HCT116 (cell line): ENCODE measurements around the gene CD99L2. TPM values are rescaled to one million over a fixed set of nuclear protein-coding genes. Genes with fewer than 3 reads are reported as not detected.

Experiments
- ATAC-seq: fragments of 200-7000 bp; cut with Tn5 transposase; 2 replicates; pipeline ENCODE4 v1.9.1; 2020; ENCODE audit warnings: mild to moderate bottlenecking, moderate library complexity
- BruUV-seq: library from RNA; stranded (reverse); fragments of 400-500 nt; replicated peaks from 2 replicates; lab custom pipeline; 2021; lab: Mats Ljungman, UMichigan
- CTCF ChIA-PET: fragments of 300-600 bp; sonication (Branson Sonifier 250); formaldehyde crosslinking; loops from one replicate; lab custom pipeline; 2021; ENCODE audit warnings: antibody characterized with exemption; lab: Charles Lee
- POLR2A ChIA-PET: fragments of 300-600, 350-600 bp; sonication (Branson Sonifier 250); formaldehyde crosslinking; loops from one replicate; lab custom pipeline; 2021; ENCODE audit warnings: antibody characterized with exemption; lab: Charles Lee
- RAD21 ChIA-PET, 2 experiments: fragments of 300-600 bp; sonication (Branson Sonifier 250); formaldehyde crosslinking; loops; one replicate each; lab custom pipeline; 2023; ENCODE audit warnings: low total read pairs in 2 of 2; ENCODE audit not compliant: uncharacterized antibody in 2 of 2, unreplicated experiment in 2 of 2, low non-redundant PET in 1 of 2; lab: Charles Lee
- DNase-seq: peaks from one replicate; pipeline ENCODE4 v3.0.0-alpha.2; 2010; ENCODE audit warnings: low read depth, low spot score
- H2AFZ ChIP-seq: fragments of 200-600 bp; shearing (Covaris generic), sonication (generic); 2 replicates; pipeline ENCODE4 v1.6.1; 2017; ENCODE audit warnings: low read depth, mixed run types, mixed read lengths, antibody characterized with exemption, low read length; ENCODE audit not compliant: poor library complexity, severe bottlenecking
- H3K27ac ChIP-seq: 2 replicates; pipeline ENCODE4 v1.5.1; 2012; ENCODE audit warnings: low read depth, low read length
- H3K27me3 ChIP-seq: fragments of 200-600 bp; sonication (generic); 2 replicates; pipeline ENCODE4 v1.6.1; 2016; ENCODE audit warnings: mixed run types, low read length, mixed read lengths; ENCODE audit not compliant: insufficient read depth
- H3K36me3 ChIP-seq, 2 experiments: fragments of 200-500 bp in 1 of 2; fragments of 200-600 bp in 1 of 2; sonication (Bioruptor generic) in 1 of 2; sonication (generic) in 1 of 2; 2 replicates each; pipeline versions ENCODE4 v1.5.1 to v1.6.1; 2014 to 2016; ENCODE audit warnings: low read length in 2 of 2, inconsistent platforms in 1 of 2, mixed read lengths in 1 of 2, mixed run types in 1 of 2; ENCODE audit not compliant: insufficient read depth in 2 of 2, control insufficient read depth in 1 of 2
- H3K4me1 ChIP-seq, 2 experiments: fragments of 200-600 bp in 1 of 2; sonication (generic) in 1 of 2; 2 replicates each; pipeline versions ENCODE4 v1.5.1 to v1.6.1; 2012 to 2017; ENCODE audit warnings: low read length in 2 of 2, inconsistent platforms in 1 of 2, mild to moderate bottlenecking in 1 of 2, mixed read lengths in 1 of 2, mixed run types in 1 of 2, moderate library complexity in 1 of 2; ENCODE audit not compliant: insufficient read depth in 2 of 2, control insufficient read depth in 1 of 2
- H3K4me2 ChIP-seq: fragments of 200-600 bp; sonication (generic); 2 replicates; pipeline ENCODE4 v1.6.1; 2017; ENCODE audit warnings: mixed run types, low read length, mixed read lengths
- H3K4me3 ChIP-seq, 2 experiments: fragments of 200-600 bp in 1 of 2; sonication (generic) in 1 of 2; replicated peaks in 1 of 2; 2 replicates each; pipeline ENCODE4 v1.5.1; 2011 to 2016; ENCODE audit warnings: low read length in 2 of 2, control low read depth in 1 of 2, low read depth in 1 of 2, mild to moderate bottlenecking in 1 of 2, mixed read lengths in 1 of 2, mixed run types in 1 of 2
- H3K79me2 ChIP-seq: fragments of 200-600 bp; sonication (generic); 2 replicates; pipeline ENCODE4 v1.6.1; 2017; ENCODE audit warnings: mild to moderate bottlenecking, mixed run types, low read length, moderate library complexity, mixed read lengths; ENCODE audit not compliant: insufficient read depth
- H3K9ac ChIP-seq: fragments of 200-600 bp; sonication (generic); 2 replicates; pipeline ENCODE4 v1.6.1; 2016; ENCODE audit warnings: low read length, mixed read lengths
- H3K9me2 ChIP-seq: fragments of 200-600 bp; sonication (generic), shearing (Covaris generic); 2 replicates; pipeline ENCODE4 v1.6.1; 2017; ENCODE audit warnings: mixed run types, mild to moderate bottlenecking, moderate library complexity; ENCODE audit not compliant: insufficient read depth
- H3K9me3 ChIP-seq, 2 experiments: fragments of 200-500 bp in 1 of 2; fragments of 200-600 bp in 1 of 2; sonication (Bioruptor generic) in 1 of 2; sonication (generic) in 1 of 2; 2 replicates each; pipeline ENCODE4 v1.6.1; 2014 to 2017; ENCODE audit warnings: low read length in 2 of 2, mixed read lengths in 2 of 2, inconsistent platforms in 1 of 2, low read depth in 1 of 2, mild to moderate bottlenecking in 1 of 2, mixed run types in 1 of 2, moderate library complexity in 1 of 2; ENCODE audit not compliant: control insufficient read depth in 1 of 2, insufficient read depth in 1 of 2
- H4K20me1 ChIP-seq: fragments of 200-600 bp; sonication (generic), shearing (Covaris generic); 2 replicates; pipeline ENCODE4 v1.6.1; 2017; ENCODE audit warnings: mixed run types, mild to moderate bottlenecking, moderate library complexity; ENCODE audit not compliant: insufficient read depth
- CBX3 ChIP-seq: IDR thresholded peaks from 2 replicates; pipeline ENCODE4 v1.6.1; 2012; ENCODE audit warnings: low read depth
- EZH2phosphoT487 ChIP-seq: fragments of 200-600 bp; IDR thresholded peaks from 2 replicates; pipeline ENCODE4 v1.6.1; 2018; ENCODE audit warnings: antibody characterized with exemption, borderline replicate concordance
- FOSL1 ChIP-seq: IDR thresholded peaks from 2 replicates; pipeline ENCODE4 v1.6.1; 2012; ENCODE audit warnings: low read depth
- SIN3A ChIP-seq: IDR thresholded peaks from 2 replicates; pipeline ENCODE4 v1.6.1; 2012; ENCODE audit warnings: low read depth
- SRF ChIP-seq: IDR thresholded peaks from 2 replicates; pipeline ENCODE4 v1.6.1; 2012; ENCODE audit warnings: low read depth
- YY1 ChIP-seq: IDR thresholded peaks from 2 replicates; pipeline ENCODE4 v1.6.1; 2011; ENCODE audit warnings: low read length, low read depth, moderate library complexity, mild to moderate bottlenecking; ENCODE audit not compliant: insufficient replicate concordance; ENCODE audit errors: extremely low read depth
- ZNF274 ChIP-seq: fragments of 200-500 bp; sonication (Bioruptor generic); IDR thresholded peaks from 2 replicates; pipeline ENCODE4 v1.6.1; 2014; ENCODE audit warnings: mild to moderate bottlenecking, low read depth, low read length, inconsistent platforms
- intact Hi-C: fragments of 100-400 bp; cut with micrococcal nuclease; formaldehyde crosslinking; loops from 2 replicates; pipeline ENCODE4 v1.10.0; 2022
- total RNA-seq: library from RNA; stranded (reverse); gene quantifications from one replicate; pipeline ENCODE4 v1.2.1, GENCODE V29; 2021; ENCODE audit not compliant: unreplicated experiment
- TF ChIP-seq, protein P1 (sequence below): IDR thresholded peaks from 2 replicates; pipeline ENCODE4 v1.6.1; 2012
- TF ChIP-seq, protein P2 (sequence below): IDR thresholded peaks from 2 replicates; pipeline ENCODE4 v1.6.1; 2012; ENCODE audit warnings: low read depth
- TF ChIP-seq, protein P3 (sequence below): IDR thresholded peaks from 2 replicates; pipeline ENCODE4 v1.6.1; 2012

Gene CD99L2
- total RNA-seq, 1 experiment from 2014 or later = 6.2 TPM

DNA sequence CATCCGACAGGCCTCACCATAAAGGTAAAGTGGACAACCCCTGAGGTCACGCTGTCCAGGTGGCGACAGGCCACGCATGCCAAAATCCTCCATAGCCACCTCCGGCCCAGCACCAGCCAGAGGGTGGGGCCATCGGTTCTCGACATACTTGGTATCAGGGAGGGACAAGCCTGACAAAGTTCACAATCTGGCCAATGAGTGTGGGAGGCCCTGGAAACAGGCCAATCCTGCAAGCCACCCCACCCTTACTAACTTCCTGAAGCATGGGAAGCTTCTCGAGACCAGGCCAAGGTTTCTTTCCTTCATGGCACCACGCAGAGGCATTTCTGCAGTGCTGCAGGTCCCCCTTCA lies 131.4 kb downstream of the CD99L2 start:
- ATAC-seq (peak; percentile 40; the same call in 1 of the 2 replicates), DNase-seq (no peak)
- BruUV-seq = no TSS peak
- no peaks in the 10 kb centered on the region for H3K4me1 ChIP-seq
- H4K20me1 ChIP-seq = no peaks in the 10 kb centered on the region
- TF ChIP-seq SIN3A (no peak), FOSL1 (no peak), ZNF274 (no peak), CBX3 (no peak), YY1 (no peak), SRF (no peak), EZH2phosphoT487 (no peak)
- TF ChIP-seq, protein P1, sequence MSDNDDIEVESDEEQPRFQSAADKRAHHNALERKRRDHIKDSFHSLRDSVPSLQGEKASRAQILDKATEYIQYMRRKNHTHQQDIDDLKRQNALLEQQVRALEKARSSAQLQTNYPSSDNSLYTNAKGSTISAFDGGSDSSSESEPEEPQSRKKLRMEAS = no peak
- TF ChIP-seq, protein P2, sequence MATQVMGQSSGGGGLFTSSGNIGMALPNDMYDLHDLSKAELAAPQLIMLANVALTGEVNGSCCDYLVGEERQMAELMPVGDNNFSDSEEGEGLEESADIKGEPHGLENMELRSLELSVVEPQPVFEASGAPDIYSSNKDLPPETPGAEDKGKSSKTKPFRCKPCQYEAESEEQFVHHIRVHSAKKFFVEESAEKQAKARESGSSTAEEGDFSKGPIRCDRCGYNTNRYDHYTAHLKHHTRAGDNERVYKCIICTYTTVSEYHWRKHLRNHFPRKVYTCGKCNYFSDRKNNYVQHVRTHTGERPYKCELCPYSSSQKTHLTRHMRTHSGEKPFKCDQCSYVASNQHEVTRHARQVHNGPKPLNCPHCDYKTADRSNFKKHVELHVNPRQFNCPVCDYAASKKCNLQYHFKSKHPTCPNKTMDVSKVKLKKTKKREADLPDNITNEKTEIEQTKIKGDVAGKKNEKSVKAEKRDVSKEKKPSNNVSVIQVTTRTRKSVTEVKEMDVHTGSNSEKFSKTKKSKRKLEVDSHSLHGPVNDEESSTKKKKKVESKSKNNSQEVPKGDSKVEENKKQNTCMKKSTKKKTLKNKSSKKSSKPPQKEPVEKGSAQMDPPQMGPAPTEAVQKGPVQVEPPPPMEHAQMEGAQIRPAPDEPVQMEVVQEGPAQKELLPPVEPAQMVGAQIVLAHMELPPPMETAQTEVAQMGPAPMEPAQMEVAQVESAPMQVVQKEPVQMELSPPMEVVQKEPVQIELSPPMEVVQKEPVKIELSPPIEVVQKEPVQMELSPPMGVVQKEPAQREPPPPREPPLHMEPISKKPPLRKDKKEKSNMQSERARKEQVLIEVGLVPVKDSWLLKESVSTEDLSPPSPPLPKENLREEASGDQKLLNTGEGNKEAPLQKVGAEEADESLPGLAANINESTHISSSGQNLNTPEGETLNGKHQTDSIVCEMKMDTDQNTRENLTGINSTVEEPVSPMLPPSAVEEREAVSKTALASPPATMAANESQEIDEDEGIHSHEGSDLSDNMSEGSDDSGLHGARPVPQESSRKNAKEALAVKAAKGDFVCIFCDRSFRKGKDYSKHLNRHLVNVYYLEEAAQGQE = no peak
- TF ChIP-seq, protein P3, sequence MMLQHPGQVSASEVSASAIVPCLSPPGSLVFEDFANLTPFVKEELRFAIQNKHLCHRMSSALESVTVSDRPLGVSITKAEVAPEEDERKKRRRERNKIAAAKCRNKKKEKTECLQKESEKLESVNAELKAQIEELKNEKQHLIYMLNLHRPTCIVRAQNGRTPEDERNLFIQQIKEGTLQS = no peak
- no peaks in the 10 kb centered on the region for H3K9me3 ChIP-seq
- no peak overlapping the region for H3K4me3 ChIP-seq
- H3K79me2 ChIP-seq = no peaks in the 10 kb centered on the region
- no peak overlapping the region for H3K4me2 ChIP-seq
- H2AFZ ChIP-seq = no peak overlapping the region
- intact Hi-C loops = no loop called here
- CTCF ChIA-PET = interaction anchor here (2.0 kb wide), 1 partner anchor 315 kb away, joined by 8 read pairs; no protein-coding TSS in a partner anchor
- RAD21 ChIA-PET = no interaction called here
- no peaks in the 10 kb centered on the region for H3K27me3 ChIP-seq
- POLR2A ChIA-PET = no interaction called here
- no peak overlapping the region for H3K27ac ChIP-seq
- no peaks in the 10 kb centered on the region for H3K36me3 ChIP-seq
- H3K9ac ChIP-seq = no peak overlapping the region
- H3K9me2 ChIP-seq = no peaks in the 10 kb centered on the region
